Measurements from ENCODE around the gene CALML6.

The CALML6 gene

DNA sequence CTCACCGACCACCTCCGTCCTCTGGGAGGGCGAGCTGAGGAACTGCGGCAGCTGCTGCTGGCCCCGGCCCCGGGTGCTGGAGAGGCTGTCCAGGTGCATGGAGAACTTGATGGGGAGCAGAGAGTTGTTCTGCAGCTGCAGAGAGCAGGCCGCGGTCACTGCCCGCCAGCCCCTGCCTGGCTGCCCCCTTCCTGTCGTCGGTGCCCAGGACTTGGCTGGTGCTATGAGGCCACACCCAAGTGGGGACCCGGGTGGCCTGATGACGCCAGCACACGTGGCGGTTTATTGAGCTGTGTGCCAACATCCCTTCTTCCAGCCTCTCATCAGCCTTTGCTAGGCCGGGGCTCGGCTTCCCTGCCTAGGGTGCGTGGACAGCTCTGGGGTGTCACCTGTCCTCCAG is 9.3 kb downstream of the CALML6 start:
- Histone ChIP-seq H3K4me3 (no peak overlapping the region), H3K27ac (no peak overlapping the region)
- no peak for DNase-seq (ENCODE audit: low spot score)
- TF ChIP-seq, protein P1, sequence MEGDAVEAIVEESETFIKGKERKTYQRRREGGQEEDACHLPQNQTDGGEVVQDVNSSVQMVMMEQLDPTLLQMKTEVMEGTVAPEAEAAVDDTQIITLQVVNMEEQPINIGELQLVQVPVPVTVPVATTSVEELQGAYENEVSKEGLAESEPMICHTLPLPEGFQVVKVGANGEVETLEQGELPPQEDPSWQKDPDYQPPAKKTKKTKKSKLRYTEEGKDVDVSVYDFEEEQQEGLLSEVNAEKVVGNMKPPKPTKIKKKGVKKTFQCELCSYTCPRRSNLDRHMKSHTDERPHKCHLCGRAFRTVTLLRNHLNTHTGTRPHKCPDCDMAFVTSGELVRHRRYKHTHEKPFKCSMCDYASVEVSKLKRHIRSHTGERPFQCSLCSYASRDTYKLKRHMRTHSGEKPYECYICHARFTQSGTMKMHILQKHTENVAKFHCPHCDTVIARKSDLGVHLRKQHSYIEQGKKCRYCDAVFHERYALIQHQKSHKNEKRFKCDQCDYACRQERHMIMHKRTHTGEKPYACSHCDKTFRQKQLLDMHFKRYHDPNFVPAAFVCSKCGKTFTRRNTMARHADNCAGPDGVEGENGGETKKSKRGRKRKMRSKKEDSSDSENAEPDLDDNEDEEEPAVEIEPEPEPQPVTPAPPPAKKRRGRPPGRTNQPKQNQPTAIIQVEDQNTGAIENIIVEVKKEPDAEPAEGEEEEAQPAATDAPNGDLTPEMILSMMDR (IDR thresholded peaks at IDR 0.05) = no peak

DNA sequence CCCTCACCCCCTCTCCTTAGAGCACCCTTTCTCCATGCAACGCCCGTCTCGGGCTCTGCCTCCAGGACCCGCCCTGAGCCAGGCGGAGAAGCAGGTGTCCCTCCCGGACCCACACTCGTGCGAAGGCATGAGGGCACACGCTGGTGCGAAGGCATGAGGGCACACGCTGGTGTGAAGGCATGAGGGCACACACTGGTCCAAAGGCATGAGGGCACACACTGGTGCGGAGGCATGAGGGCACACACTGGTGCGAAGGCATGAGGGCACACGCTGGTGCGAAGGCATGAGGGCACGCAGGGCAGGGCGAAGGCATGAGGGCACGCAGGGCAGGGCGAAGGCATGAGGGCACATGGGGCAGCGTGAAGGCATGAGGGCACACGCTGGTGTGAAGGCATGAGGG is 9.8 kb downstream of the CALML6 start:
- no peak overlapping the region for H3K4me3 ChIP-seq
- DNase-seq (ENCODE audit: low spot score) = no peak
- TF ChIP-seq, protein P1 (IDR thresholded peaks at IDR 0.05) = no peak

DNA sequence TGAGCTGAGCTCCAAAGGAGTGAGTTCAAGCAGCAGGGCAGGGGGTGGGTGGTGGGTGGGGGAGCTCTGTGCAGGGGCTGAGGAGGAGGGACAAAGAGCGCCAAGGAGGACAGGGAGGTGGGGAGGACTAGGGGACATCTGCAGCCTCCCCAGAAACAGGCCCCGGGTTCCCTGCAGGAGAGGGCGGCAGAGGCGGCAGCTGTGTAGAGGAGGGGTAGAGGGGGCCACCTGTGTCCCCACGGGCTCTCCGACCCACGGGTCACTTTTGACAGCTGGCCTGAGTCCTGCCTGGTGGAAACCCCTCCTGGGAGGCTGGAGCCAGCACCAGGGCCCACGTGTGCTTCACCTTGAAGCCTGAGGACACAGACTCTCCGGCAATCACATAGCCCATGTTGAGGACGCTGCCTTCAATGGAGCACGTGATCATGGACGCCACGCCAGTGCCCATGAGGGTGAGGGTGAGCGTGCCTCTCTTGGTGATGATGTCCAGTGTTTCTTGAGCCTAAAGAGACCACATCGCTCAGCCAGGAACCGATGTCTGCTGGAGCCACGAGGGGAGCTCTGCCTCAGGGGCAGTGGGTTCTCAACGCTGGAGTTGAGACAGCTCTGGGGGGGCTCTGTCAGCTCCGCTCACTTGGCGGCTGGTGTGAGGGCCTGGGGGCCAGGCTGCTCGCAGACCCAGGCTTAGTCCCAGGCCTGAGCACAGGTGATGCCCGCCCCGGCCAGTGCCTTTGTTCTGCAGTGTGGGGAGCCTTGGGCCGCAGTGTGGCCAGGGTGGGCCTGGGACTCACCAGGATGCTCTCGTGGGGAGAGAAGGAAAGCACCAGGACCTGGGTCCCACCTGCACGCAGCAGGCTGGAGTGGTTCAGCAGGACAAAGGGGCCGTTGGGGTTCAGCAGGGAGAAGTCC is 10.6 kb downstream of the CALML6 start:
- TF ChIP-seq, protein P1 (IDR thresholded peaks at IDR 0.05) = no peak
- DNase-seq (ENCODE audit: low spot score) = no peak
- Histone ChIP-seq H3K27ac (no peak overlapping the region), H3K4me3 (no peak overlapping the region)

More for the DNA sequence above, 9.8 kb downstream of the CALML6 start:
- H3K27ac ChIP-seq = no peak overlapping the region

DNA sequence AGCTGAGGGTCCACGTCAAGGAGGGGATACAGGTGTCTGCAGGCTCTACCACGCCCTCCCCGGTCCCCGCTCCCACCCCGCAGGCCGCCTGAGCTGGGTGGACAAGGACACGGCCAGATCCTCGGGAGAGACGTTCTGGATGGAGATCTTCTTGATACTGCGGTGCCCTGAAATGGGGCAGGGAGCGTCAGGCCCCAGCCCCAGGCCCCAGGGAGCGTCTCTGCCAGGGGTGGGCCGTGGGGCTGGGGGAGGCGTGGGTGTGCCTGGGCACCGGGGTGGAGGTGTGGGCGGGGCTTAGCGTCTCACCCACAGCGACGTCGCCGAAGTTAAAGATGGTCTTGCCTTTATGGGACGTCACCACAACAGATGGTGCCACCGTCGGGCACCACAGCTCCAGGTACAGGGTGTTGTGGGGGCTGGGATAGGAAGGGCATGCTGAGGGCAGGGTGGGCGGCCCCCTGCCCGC is 11.3 kb downstream of the CALML6 start:
- Histone ChIP-seq H3K4me3 (no peak overlapping the region), H3K27ac (no peak overlapping the region)
- TF ChIP-seq, protein P1 (IDR thresholded peaks at IDR 0.05) = no peak
- DNase-seq (ENCODE audit: low spot score) = no peak

DNA sequence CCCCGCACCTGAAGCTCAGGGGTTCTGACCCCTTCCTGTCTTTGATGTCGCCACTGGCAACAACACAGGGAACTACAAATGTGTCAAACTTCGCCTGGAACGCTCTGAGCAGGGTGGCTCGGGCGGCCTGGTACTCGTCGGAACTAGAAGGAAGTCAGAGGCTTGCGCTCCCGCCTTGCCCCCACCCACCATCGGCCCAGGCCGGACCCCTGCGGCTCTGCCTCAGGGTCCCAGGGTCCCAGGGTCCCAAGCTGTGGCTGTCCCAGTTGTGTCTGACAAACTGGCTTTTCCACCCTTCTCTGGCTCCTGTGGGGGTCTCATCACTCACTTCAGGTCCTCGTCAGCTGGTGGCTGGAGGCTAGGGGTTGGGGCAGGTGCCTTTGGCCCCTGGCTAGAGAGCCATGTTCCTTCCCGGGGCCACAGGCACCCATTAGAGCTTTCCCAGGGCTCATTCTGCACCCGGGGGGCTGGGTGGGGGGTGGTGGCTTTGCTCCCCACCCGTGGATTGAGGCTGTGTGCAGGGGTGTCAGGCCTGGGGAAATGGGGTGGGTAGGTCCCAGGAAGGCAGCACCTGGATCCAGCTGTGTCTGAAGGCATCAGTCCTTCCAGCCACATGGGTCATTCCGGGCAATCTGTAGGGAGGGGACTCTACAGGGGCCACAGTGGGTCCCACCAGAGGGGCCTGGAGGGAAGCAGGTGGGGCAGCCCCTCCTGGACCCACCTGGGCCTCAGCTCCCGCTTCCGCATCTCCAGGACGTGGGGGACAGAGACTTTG is 12.0 kb downstream of the CALML6 start:
- Histone ChIP-seq H3K4me3 (no peak overlapping the region), H3K27ac (no peak overlapping the region)
- DNase-seq (ENCODE audit: low spot score) = no peak
- TF ChIP-seq, protein P1 (IDR thresholded peaks at IDR 0.05) = no peak

DNA sequence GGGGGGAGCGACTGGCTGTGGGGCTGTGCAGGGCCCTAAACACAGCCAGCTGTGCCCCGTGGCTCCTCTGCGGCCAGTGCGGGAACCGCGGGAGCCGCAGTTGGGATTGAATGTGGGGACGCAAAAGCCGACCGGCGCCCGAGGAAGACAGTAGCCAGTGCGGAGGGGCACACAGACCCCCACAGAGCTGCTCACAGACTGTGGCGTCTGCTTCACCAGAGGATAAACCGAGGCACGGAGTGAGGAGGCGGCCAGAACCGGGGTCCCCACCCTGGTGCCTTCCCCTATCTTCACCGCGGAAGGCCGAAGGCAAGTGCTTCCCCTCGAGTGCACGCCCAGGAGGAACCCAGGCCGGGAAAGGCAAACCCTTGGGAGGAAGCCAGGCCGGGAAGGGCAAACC is 12.7 kb downstream of the CALML6 start:
- no peak overlapping the region for H3K4me3 ChIP-seq
- no peak overlapping the region for H3K27ac ChIP-seq
- TF ChIP-seq, protein P1 (IDR thresholded peaks at IDR 0.05) = no peak
- DNase-seq (ENCODE audit: low spot score) = no peak
